Measurements from ENCODE around the gene TIMM10B.

Gene TIMM10B, protein sequence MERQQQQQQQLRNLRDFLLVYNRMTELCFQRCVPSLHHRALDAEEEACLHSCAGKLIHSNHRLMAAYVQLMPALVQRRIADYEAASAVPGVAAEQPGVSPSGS

DNA sequence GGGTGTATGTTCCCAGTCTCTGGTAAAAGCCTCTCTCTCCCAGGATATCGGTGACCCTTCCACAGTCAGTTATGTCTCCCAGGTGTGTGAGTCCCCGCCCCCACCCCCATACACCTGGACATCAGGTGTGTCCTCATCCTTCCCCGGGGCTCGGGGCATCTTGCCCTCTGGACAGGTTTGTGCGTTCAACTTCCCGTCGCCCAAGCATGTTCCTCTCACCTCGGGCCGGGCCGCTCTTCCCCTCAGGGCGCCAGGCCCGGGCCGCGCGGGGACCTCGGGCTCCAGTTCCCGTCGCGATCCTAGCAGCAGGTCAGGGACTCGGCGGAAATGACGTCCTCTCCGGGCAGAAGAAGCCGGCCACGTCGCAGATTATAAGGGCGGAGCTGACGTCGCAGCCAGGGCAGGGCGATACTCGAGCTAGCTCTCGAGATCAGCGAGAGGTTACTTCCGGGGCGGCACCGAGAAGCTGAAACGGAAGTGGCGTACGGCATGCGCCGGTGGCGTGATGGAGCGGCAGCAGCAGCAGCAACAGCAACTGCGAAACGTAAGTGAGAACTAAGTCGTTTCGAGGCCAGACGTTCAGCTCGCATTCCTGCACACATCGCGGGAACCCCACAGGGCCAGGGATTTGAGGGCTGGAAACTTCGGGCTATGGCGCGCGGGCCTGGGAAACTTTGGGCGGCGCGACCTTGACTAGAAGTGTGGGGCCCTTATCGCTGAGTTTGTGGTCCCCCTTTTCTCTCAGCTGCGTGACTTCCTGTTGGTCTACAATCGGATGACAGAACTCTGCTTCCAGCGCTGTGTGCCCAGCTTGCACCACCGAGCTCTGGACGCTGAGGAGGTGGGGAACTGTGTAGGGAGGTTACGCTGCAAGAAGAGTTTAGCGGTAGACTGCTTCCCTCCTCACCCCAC lies at the start of gene TIMM10B, which contains the start of gene ARFIP2:
TSS of gene TIMM10B (plus strand) at position 490 of the 912 bp plus-strand sequence. CDS start at position 506, 16 bp downstream.
TSS of gene ARFIP2 (minus strand) at position 320 of the 912 bp plus-strand sequence. CDS start 910 bp downstream, outside the sequence.
- DNase-seq, result peak; percentile 95

DNA sequence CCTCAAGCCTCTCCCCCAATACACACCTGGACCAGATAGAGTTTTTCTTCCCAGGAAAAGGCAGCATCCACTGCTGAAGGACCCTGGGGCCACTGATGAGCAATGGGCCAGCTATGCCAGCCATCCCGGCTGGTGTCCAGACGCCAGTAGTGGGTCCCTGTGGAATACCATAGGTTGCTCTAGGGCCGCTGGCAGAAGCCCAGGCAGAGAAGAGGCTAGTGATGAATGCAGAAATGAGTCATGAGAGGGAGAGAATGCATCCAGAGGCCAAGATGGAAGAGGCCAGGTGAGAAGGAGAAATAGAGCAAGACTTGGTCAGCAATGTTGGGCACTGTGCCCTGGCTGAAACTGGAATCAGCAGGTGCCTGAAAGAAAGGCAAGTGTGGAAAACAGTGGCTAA lies 49.4 kb upstream of the TIMM10B start:
- no peak for DNase-seq

DNA sequence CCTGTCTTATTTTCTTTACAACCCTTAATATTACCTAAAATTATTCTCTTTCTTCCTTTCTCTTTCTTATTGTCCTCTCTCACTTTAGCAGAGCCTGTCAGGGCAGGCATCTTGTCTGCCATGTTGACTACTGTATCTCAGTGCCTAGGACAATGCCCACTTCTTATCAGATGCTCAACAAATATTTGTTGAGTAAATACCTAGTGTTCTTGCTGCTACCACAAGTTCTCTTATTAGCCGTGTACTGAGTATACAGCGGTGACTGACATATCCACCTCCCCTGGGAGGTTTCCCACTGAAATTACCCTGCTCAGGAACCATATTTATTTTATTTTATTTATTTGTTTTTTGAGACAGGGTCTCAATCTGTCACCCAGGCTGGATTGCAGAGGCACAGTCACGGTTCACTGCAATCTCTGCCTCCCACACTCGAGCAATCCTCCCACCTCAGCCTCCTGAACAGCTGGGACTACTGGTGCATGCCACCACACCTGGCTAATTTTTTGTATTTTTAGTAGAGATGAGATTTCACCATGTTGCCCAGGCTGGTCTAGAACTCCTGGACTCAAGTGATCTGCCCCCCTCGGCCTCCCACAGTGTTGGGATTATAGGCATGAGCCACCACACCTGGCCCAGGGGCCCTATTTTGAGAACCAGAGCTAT lies 47.2 kb upstream of the TIMM10B start:
- DNase-seq, result no peak

DNA sequence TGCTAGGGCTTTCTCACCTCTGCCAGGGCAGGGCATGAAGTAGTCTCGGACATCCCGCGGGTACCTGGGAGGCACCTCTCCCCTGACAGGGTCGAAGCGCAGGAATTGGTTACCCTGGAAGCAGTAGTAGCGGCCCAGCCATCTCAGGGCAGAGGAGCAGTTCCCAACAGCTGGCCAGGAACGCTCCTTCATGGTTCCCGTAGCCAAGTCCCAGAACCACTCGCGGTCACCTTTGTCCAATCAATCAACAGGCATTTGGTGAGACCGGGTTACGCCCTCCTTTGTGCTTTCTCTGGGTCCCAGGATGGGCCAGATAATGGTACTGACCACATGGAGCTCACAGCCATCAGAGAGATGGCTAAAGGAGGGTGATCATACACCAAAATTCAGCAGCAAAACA lies 43.9 kb upstream of the TIMM10B start:
- DNase-seq, result no peak

DNA sequence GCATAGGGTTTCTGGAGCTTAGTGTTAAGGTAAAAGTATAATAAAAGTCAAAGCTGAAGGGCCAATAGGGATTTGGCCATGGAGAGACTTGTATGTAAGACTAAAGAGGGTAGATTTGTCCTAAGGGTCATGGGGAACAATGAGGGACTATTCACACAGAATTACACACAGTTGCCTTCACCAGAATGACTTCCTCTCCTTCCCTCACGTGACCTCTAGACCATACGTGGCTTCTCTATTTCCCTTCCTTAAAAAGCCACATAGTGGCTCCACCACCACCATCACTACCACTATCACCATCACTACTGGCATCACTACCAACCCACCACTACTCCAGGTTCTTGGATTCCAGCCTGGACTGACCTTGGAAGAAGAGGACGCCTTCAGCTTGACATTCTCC lies 43.3 kb upstream of the TIMM10B start:
- DNase-seq, result no peak

DNA sequence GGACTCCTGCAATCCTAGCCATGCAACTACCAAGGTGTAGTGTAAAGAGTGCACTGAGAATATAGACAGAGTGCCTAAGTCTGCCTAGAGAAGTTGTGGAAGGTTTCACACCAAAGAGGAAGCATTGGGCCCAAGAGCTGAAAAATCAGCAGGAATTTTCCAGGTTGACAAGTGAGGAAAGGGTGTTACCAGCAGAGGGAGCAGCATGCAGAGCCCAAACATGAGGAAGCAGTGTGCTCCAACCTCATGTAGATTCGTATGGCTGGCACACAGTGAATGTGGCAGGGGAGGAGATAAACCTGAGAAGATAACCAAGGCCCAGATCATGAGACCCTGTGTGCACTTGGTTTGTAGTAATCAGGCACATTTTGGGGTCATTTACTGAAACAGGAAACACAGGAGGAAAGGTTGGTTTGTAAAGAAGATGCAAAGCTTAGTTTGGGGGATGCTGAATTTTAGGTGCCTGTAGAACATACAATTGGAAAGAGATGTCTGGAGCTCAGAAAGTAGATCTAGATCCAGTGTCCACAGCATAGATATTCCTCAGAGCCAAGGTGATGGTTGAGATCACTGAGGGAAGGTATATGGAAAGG lies 42.2 kb upstream of the TIMM10B start:
- peak; percentile 17 for DNase-seq

DNA sequence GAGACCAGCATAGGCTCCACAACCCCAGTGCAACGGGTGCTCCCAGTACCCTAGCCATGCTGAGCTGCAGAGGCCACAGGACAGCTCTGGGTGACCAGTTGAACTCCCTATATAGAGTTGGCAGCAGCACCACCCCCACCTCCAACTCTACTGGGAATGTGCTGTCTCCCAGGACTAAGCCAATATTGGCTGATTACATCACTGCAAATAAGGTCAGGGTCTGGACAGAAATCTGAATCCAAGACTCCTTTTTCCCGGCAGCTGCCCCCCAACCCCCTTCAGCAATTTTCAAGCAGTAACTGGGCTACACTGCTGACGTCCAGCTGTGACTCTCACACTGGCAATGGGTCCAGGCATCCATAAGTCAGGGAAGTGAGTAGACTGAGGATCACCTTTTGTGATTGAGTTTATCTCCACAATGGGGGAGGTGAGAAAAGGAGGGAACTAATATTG lies 40.4 kb upstream of the TIMM10B start, which contains the start of gene HPX:
TSS of gene HPX (minus strand) at position 82 of the 453 bp plus-strand sequence. CDS start at position 58, 24 bp downstream.
- DNase-seq, result no peak

DNA sequence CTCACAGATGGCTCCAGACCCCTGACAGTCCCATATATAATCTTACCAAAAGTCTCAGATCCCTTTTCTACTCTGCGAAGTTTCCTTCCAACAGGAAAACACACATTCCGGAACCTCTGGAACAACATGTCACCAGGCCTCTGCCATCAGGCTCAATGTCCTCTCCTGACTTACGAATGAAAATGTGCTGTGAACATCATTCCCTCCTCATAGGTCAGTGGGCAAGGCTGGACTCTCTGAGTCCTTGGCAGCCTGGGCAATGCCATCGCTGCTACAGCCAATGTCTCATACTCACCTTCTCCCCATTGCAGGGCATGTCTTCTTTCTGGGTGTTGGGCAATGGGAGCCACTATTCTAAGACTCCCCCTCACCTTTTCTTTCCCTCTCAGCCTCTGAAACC lies 38.9 kb upstream of the TIMM10B start:
- DNase-seq, result no peak

DNA sequence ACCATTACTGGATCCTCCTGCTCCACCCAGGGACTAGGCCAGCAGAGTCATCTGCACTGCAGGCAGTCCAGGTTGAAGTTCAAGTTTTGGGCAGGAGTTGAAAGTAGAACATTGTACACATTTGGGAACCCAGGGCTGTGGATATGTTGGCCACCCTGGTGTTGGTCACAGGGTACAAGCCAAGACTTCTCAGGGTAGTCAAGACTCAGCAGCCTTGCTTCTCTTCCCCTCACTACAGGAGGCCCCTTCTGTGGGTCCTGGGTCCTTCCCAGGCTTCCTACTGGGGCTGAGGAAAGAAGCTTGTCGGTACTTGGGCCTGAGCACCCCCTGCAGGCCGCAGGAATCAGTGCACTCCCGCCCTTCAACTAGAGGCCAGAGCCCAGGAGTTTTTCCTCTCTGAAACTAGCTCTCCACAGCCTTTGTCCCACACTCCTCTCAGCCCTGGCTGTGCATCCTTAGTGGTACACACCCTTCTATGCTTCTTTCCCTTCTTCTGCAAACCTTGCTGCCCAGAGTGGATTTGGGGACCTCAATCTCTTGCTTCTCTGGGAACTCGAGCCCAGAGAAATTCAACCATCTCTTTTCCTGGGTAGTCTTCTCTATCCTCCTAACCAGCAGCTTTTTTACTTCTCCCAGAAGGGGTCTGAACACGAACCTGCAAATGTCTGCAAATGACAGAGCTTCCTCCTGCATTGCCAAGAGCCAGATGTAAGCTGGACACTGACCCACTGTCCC lies 37.9 kb upstream of the TIMM10B start:
- peak; percentile 40 for DNase-seq

DNA sequence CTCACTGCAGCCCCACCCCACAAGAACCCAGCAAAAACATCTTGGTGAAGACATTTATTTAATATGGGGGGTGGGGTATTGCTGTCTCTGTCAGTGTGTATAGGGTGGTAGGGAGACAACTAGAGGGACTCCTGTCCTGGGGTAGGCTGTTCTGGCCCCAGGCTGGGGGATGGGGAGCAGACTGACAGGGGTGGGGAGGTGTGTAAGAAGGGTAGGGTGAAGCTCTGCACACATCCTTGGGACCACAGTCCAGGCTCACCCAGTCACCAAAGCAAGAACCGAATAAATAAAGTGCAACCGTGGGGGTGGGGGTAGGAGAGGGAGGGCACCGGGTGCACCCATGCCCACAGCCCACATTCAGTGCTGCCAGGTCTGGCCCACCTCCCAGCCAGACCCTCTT lies 32.7 kb upstream of the TIMM10B start:
- DNase-seq, result no peak

DNA sequence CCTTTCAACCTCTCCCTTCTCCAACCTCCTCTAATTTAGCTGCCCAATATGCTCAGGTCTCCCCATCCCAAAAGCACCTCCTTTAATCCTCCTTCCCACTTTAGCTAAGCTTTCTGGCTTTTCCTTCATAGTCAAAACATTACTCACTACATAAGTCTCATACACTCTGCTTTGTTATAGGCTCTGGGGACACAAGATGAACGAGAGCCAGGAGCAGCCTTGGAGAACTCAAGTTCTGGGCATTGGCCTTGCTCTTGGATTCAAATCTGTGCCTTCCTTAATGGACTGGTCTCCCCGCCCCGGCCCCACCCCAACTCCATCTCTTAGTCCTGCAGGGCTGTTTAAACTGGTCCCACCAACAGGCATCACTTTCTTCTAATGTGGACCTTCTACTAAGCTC lies 29.1 kb upstream of the TIMM10B start:
- DNase-seq, result no peak

DNA sequence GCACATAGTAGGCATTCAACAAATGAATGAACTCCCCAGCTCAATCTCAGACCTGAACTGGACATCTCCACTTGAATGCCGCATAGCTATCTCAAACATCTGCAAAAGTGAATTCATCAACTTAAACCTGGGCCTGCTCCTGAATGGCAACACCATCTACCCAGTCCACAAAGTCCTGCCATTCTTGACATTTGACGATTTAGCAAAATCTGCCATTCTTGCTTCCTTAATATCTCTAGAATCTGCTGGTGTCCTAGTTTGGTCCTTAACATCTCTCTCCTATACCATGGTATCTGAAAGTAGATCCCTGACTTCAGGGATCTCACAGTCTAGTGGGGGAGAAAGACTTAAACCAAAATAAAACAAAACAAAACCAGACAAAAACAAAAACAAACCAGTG lies 28.1 kb upstream of the TIMM10B start:
- DNase-seq, result no peak

DNA sequence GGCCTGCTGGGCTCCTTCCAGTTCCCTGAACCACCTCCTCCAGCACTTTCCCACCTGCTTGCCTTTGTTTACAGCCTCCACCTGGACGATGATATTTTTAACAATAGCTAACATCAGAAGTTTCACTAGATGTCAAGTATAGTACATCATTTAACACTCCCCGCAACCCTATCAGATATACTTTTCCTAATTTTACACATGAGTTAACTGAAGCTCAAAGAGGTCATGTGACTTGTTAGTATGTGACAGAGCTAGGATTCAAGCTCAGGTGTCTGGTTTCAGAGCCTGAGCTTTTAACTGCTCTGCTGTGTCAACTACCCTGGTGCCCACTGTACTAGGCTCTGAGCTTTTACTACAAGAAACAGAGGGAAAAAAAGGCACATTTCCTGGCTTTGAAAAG lies 26.2 kb upstream of the TIMM10B start:
- no peak for DNase-seq

DNA sequence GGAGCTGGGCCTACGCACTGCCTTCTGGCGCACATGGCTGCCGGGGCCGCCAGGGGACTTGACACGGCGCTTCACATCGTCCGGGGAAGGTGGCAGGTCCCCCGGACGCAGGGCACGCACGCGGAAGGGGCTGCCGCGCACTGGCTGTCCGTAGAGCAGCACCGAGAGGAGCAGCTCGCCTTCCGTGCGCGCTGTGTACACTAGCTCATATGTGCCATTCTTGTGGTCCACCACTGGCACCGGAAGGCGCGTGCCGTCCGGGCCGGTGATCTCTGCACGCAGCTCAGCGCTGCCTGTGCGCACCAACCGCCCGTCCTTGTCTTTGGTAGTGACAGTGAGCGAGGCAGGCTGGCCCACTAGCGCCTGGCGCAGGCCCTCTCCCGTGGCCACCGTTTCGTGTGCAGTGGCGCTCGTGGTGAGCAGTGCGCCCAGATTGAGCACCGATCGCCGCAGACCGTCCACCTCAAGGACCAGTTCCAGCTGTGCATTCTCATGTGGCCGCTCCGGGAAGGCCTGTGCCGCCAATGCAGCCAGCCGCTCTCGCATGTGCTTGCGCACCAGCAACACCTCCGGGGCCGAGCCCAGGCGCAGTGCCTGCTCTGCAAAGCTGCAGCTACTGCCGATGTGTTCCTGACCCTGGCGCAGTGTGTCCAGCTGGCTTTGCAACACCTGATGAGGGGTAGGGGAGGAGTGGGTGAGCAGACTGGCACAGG lies 24.8 kb upstream of the TIMM10B start:
- DNase-seq, result no peak

DNA sequence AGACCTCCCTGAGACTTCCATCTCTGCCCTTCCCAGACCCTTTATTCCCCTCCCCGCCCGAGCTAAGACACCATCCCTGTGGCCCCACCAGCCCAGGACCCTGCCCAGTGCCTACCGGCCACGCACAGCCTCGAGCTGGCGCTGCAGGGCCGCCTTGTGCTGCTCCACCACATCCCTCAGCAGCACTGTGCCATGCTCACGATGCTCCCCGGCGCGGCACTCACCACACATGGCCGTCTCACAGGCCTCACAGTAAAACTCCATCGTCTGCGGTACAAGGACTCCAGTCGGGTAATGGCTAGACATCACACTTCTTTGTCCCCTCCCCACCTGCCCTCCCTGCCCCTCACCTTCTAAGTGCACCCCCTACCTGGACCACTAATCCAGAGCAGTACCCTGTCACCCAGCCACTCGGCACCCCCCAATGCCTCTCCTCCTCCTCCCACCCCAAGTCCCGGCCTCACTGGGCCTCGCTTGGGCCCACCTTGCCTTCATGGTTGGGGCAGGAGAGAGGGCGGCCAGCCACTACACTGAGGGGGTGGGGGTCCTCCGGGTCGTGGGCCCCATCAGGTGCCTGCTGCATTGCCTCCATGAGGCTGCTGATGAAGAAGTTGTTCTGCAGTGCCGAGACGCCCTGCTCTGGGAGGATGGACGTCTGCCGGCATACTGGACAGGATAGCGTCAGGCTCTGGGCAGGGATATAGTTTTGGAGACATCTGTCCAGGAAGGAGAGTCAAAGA lies 23.6 kb upstream of the TIMM10B start:
- DNase-seq, result no peak

DNA sequence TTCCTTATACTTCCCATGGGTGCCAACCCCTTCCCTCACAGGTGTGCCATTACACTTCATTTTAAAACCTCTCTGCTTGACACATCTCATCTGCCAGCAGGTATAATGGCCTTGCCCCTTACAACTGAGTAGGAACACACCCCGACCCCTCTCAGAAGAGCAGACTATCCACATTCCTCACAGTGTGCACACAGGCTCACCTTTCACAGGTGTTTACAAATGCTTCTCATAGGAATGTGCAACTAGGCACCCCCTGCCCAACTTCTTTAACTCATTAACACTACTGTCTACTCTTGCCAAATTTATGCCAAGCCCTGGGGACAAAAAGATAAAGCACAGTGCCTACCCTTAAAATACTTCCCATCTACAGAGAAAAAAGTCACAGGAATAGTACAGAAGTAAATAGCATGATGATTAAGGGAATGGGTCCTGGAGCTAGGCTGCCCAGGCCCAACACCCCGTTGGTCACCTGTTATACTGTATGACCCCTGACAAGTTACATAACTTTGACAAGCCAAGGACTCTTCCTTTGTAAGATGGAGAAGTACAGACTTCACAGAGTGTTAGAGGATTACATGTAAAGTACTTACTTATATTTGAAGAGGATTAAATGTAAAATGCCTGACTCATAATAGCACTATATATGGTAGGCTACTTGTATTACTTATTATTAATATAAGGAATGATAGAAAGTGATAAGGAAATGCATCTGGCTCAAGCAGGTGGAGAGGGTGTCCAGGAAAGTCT lies 22.8 kb upstream of the TIMM10B start:
- DNase-seq, result no peak

DNA sequence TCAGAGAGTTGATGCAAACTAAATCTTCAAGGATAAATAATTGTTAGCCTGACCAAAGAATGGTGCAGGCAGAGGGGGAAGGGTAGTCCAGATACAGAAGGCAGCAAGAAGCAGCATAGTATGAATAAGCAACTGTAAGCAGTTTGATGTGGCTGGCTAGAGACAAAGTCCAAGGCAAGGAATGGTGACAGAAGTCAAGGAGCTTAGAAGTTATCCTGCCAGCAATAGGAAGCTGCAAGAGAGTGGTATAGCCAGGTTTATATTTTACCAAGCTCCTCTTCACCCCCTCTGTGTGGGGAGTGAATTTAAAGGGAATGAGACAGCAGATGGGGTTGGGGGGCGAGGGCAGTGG lies 22.2 kb upstream of the TIMM10B start:
- DNase-seq, result no peak

DNA sequence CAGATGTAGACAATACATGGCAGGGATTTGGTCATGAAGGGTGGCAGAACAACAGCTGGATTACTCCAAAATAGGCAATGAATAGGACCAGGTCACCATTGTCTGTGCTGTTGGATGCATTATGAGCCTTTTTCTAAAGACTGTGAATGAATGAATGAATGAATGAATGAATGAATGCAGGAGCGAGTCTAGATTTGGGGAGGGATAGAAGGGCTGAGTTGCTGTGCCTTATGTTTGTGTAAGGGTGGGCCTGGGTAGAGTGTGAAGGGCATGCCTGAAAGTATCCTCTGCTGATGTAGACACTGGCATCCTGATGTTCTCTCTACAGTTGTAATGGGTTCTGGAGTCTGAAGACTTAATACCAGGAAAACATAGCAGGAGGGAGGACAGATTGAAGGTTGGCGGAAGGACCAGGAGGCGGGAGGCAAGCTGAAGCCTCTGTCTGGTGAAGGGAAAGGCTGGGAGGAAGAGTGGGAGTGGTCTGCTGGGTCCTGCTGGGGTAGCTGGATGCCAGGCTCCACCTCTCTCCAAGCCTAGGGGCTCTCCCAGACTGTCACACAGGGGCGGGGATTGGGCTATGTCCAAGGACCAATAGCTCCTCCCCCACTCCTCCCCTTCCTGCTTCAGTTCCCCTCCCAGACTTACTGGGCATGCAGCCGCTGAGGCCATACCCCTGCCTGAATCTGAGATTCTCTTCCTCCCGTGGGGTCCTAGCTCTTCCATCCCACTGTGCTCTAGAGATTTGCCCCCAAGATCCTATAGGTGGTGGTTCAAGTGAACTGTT lies 12.4 kb upstream of the TIMM10B start:
- no peak for DNase-seq

DNA sequence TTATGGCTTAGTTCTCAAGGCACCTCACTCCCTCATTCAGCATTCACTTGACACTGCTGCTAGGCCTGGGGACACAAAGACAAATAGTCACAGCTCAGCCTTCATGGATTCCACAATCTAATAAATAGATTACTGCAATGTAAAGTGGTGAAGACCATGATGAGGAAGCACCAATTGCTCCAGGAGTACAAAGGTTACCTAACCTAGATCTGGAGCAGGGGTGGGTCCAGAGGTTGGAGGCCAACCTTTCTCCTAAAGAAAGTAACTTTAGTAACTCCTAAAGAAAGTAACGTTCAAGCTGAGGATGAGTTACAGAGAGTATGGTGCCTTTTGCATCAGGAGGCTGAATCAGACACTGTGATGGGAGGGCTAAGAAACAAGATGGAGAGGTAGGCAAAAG lies 11.7 kb upstream of the TIMM10B start:
- DNase-seq, result no peak

DNA sequence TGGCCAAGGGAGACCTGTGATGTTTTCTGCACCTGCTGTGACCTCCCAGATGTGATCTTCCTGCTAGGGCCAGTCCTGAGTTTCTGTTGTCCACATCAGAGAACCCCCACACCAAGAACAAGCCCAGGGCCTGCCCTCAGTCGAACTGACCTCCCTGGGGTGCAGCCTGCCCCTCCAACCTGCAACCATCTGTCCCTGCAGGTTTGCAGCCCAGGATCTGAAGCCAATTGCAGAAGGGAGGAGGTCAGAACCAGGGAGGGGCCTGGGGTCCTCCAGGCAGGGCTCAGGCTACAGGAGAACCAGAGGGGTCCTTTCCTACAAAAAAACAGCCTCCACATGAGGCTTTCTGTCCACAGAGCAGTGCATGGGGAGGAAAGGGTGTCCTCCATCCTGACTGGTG lies 8.4 kb upstream of the TIMM10B start:
- DNase-seq, result no peak

All from stimulated activated CD4-positive, alpha-beta T cell treated with anti-CD3 and anti-CD28 coated beads, Interleukin-12 subunit alpha, Interleukin-12 subunit beta, amount 100 ng/mL, for 4 hours (primary cell).